Panc1 (cell line): ENCODE data around the gene GRID2.

Source experiments
- POLR2AphosphoS5 ChIP-seq: IDR thresholded peaks from 2 replicates; pipeline ENCODE4 v1.6.1; 2012; ENCODE audit warnings: mild to moderate bottlenecking, low read depth, low read length, moderate library complexity
- SIN3A ChIP-seq: IDR thresholded peaks from 2 replicates; pipeline ENCODE4 v1.6.1; 2012; ENCODE audit warnings: low read depth, mild to moderate bottlenecking, low read length, moderate library complexity, borderline replicate concordance; ENCODE audit not compliant: insufficient read depth
- TCF7L2 ChIP-seq: IDR thresholded peaks from 2 replicates; pipeline ENCODE4 v1.6.1; 2011; ENCODE audit warnings: mild to moderate bottlenecking, low read depth, low read length, inconsistent platforms
- TF ChIP-seq, protein P1 (sequence below), 2 experiments: IDR thresholded peaks; 2 replicates each; pipeline ENCODE4 v1.6.1; 2011 to 2012; ENCODE audit warnings: low read depth in 2 of 2, control low read depth in 1 of 2, low read length in 1 of 2, mild to moderate bottlenecking in 1 of 2, moderate library complexity in 1 of 2; ENCODE audit not compliant: insufficient read depth in 1 of 2
- TF ChIP-seq, protein P2 (sequence below): fragments of 450-650 bp; IDR thresholded peaks from 2 replicates; pipeline ENCODE4 v1.5.1; 2017; ENCODE audit warnings: mild to moderate bottlenecking

- TF ChIP-seq, protein P1, sequence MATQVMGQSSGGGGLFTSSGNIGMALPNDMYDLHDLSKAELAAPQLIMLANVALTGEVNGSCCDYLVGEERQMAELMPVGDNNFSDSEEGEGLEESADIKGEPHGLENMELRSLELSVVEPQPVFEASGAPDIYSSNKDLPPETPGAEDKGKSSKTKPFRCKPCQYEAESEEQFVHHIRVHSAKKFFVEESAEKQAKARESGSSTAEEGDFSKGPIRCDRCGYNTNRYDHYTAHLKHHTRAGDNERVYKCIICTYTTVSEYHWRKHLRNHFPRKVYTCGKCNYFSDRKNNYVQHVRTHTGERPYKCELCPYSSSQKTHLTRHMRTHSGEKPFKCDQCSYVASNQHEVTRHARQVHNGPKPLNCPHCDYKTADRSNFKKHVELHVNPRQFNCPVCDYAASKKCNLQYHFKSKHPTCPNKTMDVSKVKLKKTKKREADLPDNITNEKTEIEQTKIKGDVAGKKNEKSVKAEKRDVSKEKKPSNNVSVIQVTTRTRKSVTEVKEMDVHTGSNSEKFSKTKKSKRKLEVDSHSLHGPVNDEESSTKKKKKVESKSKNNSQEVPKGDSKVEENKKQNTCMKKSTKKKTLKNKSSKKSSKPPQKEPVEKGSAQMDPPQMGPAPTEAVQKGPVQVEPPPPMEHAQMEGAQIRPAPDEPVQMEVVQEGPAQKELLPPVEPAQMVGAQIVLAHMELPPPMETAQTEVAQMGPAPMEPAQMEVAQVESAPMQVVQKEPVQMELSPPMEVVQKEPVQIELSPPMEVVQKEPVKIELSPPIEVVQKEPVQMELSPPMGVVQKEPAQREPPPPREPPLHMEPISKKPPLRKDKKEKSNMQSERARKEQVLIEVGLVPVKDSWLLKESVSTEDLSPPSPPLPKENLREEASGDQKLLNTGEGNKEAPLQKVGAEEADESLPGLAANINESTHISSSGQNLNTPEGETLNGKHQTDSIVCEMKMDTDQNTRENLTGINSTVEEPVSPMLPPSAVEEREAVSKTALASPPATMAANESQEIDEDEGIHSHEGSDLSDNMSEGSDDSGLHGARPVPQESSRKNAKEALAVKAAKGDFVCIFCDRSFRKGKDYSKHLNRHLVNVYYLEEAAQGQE (IDR thresholded peaks at IDR 0.05; ENCODE audit: insufficient read depth in 1 of 2, low read depth in 2 of 2, low read length in 1 of 2): no peak
- TF ChIP-seq, protein P2, sequence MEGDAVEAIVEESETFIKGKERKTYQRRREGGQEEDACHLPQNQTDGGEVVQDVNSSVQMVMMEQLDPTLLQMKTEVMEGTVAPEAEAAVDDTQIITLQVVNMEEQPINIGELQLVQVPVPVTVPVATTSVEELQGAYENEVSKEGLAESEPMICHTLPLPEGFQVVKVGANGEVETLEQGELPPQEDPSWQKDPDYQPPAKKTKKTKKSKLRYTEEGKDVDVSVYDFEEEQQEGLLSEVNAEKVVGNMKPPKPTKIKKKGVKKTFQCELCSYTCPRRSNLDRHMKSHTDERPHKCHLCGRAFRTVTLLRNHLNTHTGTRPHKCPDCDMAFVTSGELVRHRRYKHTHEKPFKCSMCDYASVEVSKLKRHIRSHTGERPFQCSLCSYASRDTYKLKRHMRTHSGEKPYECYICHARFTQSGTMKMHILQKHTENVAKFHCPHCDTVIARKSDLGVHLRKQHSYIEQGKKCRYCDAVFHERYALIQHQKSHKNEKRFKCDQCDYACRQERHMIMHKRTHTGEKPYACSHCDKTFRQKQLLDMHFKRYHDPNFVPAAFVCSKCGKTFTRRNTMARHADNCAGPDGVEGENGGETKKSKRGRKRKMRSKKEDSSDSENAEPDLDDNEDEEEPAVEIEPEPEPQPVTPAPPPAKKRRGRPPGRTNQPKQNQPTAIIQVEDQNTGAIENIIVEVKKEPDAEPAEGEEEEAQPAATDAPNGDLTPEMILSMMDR: no peak
- TF ChIP-seq POLR2AphosphoS5 (no peak), TCF7L2 (no peak), SIN3A (no peak)
These were observed 986.1 kb downstream of the GRID2 start for GRCh38 chr4:93289831-93290230.
